OCI-LY1 (cell line): ENCODE results near the gene MANF.

Experiments
- H2AFZ ChIP-seq: fragments of 200-600 bp; sonication (generic), shearing (Covaris generic); 2 replicates; pipeline ENCODE4 v1.6.0; 2014; ENCODE audit warnings: antibody characterized with exemption, mild to moderate bottlenecking, low read length
- H3F3A ChIP-seq: fragments of 200-600 bp; sonication (generic), shearing (Covaris generic); 2 replicates; pipeline ENCODE4 v1.6.0; 2014; ENCODE audit warnings: mild to moderate bottlenecking, antibody characterized with exemption, low read length, moderate library complexity; ENCODE audit not compliant: insufficient read depth
- H3K27ac ChIP-seq: fragments of 200-600 bp; sonication (generic); 2 replicates; pipeline ENCODE4 v1.5.1; 2014; ENCODE audit warnings: low read length, mixed run types, mild to moderate bottlenecking, low read depth; ENCODE audit not compliant: poor library complexity, severe bottlenecking
- H3K27me3 ChIP-seq: fragments of 200-600 bp; sonication (generic); 2 replicates; pipeline ENCODE4 v1.6.0; 2014; ENCODE audit warnings: antibody characterized with exemption, mild to moderate bottlenecking, low read length, moderate library complexity; ENCODE audit not compliant: insufficient read depth
- H3K36me3 ChIP-seq: fragments of 200-600 bp; sonication (generic); 2 replicates; pipeline ENCODE4 v1.6.1; 2014; ENCODE audit warnings: mild to moderate bottlenecking, antibody characterized with exemption, low read length, moderate library complexity, mixed read lengths; ENCODE audit not compliant: insufficient read depth
- H3K4me1 ChIP-seq: fragments of 200-600 bp; sonication (generic); 2 replicates; pipeline ENCODE4 v1.5.1; 2014; ENCODE audit warnings: mild to moderate bottlenecking, low read length, moderate library complexity; ENCODE audit not compliant: insufficient read depth, severe bottlenecking
- H3K4me2 ChIP-seq: fragments of 200-600 bp; sonication (generic), shearing (Covaris generic); 2 replicates; pipeline ENCODE4 v1.6.1; 2014; ENCODE audit warnings: low read length
- H3K4me3 ChIP-seq: fragments of 200-600 bp; sonication (generic); 2 replicates; pipeline ENCODE4 v1.5.1; 2014; ENCODE audit warnings: low read length, low read depth, mild to moderate bottlenecking, mixed read lengths; ENCODE audit not compliant: poor library complexity, severe bottlenecking
- H3K79me2 ChIP-seq: fragments of 200-600 bp; shearing (Covaris generic); 2 replicates; pipeline ENCODE4 v1.6.1; 2016; ENCODE audit warnings: mixed run types, low read length, mixed read lengths; ENCODE audit not compliant: insufficient read depth
- H3K9ac ChIP-seq: fragments of 200-600 bp; sonication (generic), shearing (Covaris generic); 2 replicates; pipeline ENCODE4 v1.6.1; 2014; ENCODE audit warnings: mild to moderate bottlenecking, low read length, mixed read lengths
- H3K9me2 ChIP-seq: fragments of 200-600 bp; sonication (generic), shearing (Covaris generic); 2 replicates; pipeline ENCODE4 v1.6.1; 2014; ENCODE audit warnings: low read depth, mild to moderate bottlenecking, low read length, mixed read lengths
- H3K9me3 ChIP-seq: fragments of 200-600 bp; shearing (Covaris generic); 2 replicates; pipeline ENCODE4 v1.6.1; 2014; ENCODE audit warnings: low read length, mixed read lengths
- H4K20me1 ChIP-seq: fragments of 200-600 bp; sonication (generic), shearing (Covaris generic); 2 replicates; pipeline ENCODE4 v1.6.0; 2016; ENCODE audit warnings: mild to moderate bottlenecking, low read length; ENCODE audit not compliant: insufficient read depth
- CTCF ChIP-seq: fragments of 200-600 bp; sonication (generic), shearing (Covaris generic); IDR thresholded peaks from 2 replicates; pipeline ENCODE4 v1.5.1; 2017; ENCODE audit warnings: mild to moderate bottlenecking, antibody characterized with exemption, low read length, moderate library complexity, mixed read lengths
- EZH2 ChIP-seq: fragments of 200-600 bp; sonication (generic), shearing (Covaris generic); IDR thresholded peaks from 2 replicates; pipeline ENCODE4 v1.8.0; 2017; ENCODE audit warnings: borderline replicate concordance, mixed run types, mild to moderate bottlenecking, antibody characterized with exemption, low read length, moderate library complexity, mixed read lengths

MANF gene

GRCh38 chr3:51353691-51354090, 31.4 kb upstream of the MANF start:
- no peaks in the 10 kb centered on the region for H3F3A ChIP-seq
- no peaks in the 10 kb centered on the region for H3K79me2 ChIP-seq
- H3K4me1 ChIP-seq: no peaks in the 10 kb centered on the region
- H2AFZ ChIP-seq: no peak overlapping the region
- no peak overlapping the region for H3K9ac ChIP-seq
- H3K36me3 ChIP-seq: no peaks in the 10 kb centered on the region
- TF ChIP-seq CTCF: no peak
- no peak for TF ChIP-seq EZH2
- no peaks in the 10 kb centered on the region for H3K9me2 ChIP-seq
- H3K27ac ChIP-seq: no peak overlapping the region
- H3K4me2 ChIP-seq: no peak overlapping the region
- H3K4me3 ChIP-seq: no peak overlapping the region
- no peaks in the 10 kb centered on the region; the same call in 1 of the 2 replicates for H3K27me3 ChIP-seq
- no peaks in the 10 kb centered on the region for H4K20me1 ChIP-seq
- H3K9me3 ChIP-seq: no peaks in the 10 kb centered on the region

GRCh38 chr3:51354172-51354571, 30.9 kb upstream of the MANF start:
- Histone ChIP-seq H3K9me2 (no peaks in the 10 kb centered on the region), H3K4me3 (no peak overlapping the region), H3K79me2 (no peaks in the 10 kb centered on the region), H3K4me1 (no peaks in the 10 kb centered on the region), H3K9me3 (no peaks in the 10 kb centered on the region), H3K27ac (no peak overlapping the region), H3K4me2 (no peak overlapping the region), H3K36me3 (no peaks in the 10 kb centered on the region), H3F3A (no peaks in the 10 kb centered on the region), H4K20me1 (no peaks in the 10 kb centered on the region), H3K9ac (no peak overlapping the region), H3K27me3 (no peaks in the 10 kb centered on the region; the same call in 1 of the 2 replicates), H2AFZ (no peak overlapping the region)
- TF ChIP-seq CTCF (no peak), EZH2 (no peak)

DNA sequence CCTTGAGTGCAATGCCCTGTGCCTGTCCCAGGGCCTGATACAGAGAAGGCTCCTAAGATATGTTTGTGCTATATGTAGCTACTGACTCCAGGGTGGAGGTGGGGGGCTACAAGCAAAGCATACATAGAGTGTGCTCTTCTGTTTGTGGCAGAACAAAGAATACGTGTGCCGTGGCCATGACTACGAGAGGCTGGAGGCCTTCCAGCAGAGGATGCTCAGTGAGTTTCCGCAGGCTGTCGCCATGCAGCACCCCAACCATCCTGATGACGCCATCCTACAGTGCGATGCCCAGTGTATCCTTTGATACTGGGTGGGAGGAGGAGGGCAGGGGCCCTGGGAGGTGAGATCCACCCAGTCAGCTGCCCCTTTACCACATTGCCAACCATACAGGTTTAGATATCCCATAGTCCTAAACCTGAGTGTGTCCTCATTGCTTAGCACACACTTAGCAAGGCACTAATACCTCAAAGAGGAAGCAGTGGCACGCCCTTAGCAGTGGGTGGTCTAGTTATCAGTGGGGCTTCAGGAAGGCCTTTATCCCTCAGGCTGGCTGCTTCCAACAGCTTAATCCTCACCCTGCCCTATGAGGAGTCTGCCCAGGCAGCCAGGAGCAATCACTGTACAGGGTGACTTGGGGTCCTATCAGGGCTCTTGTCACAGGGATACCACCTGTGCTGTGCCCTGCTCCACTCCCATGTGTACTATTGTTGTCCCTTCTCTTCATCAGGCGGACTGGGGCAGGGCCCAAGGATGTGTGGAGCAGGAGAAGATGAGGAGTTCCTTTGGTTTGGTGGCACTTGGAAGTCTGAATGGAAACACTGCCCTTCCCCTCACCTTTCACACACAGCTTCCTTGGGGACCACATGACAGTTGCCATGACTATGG, 30.1 kb upstream of the MANF start:
- TF ChIP-seq CTCF (no peak), EZH2 (no peak)
- Histone ChIP-seq H3K9me2 (no peaks in the 10 kb centered on the region), H4K20me1 (no peaks in the 10 kb centered on the region), H3K27me3 (no peaks in the 10 kb centered on the region; the same call in 1 of the 2 replicates), H3K4me1 (no peaks in the 10 kb centered on the region), H2AFZ (no peak overlapping the region), H3K9me3 (no peaks in the 10 kb centered on the region), H3K4me3 (no peak overlapping the region), H3K36me3 (no peaks in the 10 kb centered on the region), H3K27ac (no peak overlapping the region), H3K4me2 (no peak overlapping the region), H3K9ac (no peak overlapping the region), H3K79me2 (no peaks in the 10 kb centered on the region), H3F3A (no peaks in the 10 kb centered on the region)
